Endothelial cell of umbilical vein (primary cell): ENCODE results near the gene ARSB. TPM values are rescaled to one million over a fixed set of nuclear protein-coding genes. Genes with fewer than 3 reads are reported as not detected.

Experiments
- BruUV-seq: library from RNA; stranded (reverse); fragments of 400-500 nt; replicated peaks from 2 replicates; lab custom pipeline; 2021; lab: Mats Ljungman, UMichigan
- CTCF ChIA-PET: fragments of 300-600, 350-600 bp; sonication (Branson Sonifier 250); formaldehyde crosslinking; loops from one replicate; lab custom pipeline; 2021; ENCODE audit warnings: antibody characterized with exemption, inconsistent platforms; lab: Charles Lee
- POLR2A ChIA-PET: fragments of 300-600, 350-600 bp; sonication (Branson Sonifier 250); formaldehyde crosslinking; loops from one replicate; lab custom pipeline; 2021; ENCODE audit warnings: antibody characterized with exemption, inconsistent platforms; lab: Charles Lee
- DNase-seq: peaks from one replicate; pipeline ENCODE4 v3.0.0-alpha.2; 2011; ENCODE audit warnings: low read depth, low spot score
- FAIRE-seq: peaks from 2 replicates; lab custom pipeline; 2011; peaks lifted over from hg19 to GRCh38; lab: Jason Lieb, UNC
- H2AFZ ChIP-seq: 2 replicates; pipeline ENCODE4 v1.6.0; 2012; ENCODE audit warnings: low read depth, low read length, control low read depth, inconsistent platforms
- H3K27ac ChIP-seq: 2 replicates; pipeline ENCODE4 v1.5.1; 2011; ENCODE audit warnings: low read depth, mild to moderate bottlenecking, control low read depth, low read length, moderate library complexity; ENCODE audit not compliant: insufficient read depth
- H3K27me3 ChIP-seq, 2 experiments: 2 replicates each; pipeline versions ENCODE4 v1.6.0 to v1.6.1; 2011; ENCODE audit warnings: low read length in 2 of 2, mixed read lengths in 1 of 2; ENCODE audit not compliant: control insufficient read depth in 2 of 2, insufficient read depth in 2 of 2
- H3K36me3 ChIP-seq, 2 experiments: 2 replicates in 1 of 2; 3 replicates in 1 of 2; pipeline ENCODE4 v1.5.1; 2011; ENCODE audit warnings: low read length in 2 of 2, mild to moderate bottlenecking in 1 of 2, moderate library complexity in 1 of 2; ENCODE audit not compliant: control insufficient read depth in 2 of 2, insufficient read depth in 2 of 2; ENCODE audit errors: extremely low read depth in 1 of 2
- H3K4me1 ChIP-seq: 3 replicates; pipeline ENCODE4 v1.5.1; 2011; ENCODE audit warnings: mild to moderate bottlenecking, low read length; ENCODE audit not compliant: control insufficient read depth, insufficient read depth; ENCODE audit errors: extremely low read depth
- H3K4me2 ChIP-seq: 2 replicates; pipeline ENCODE4 v1.6.1; 2011; ENCODE audit warnings: low read length, control low read depth, mixed read lengths; ENCODE audit not compliant: insufficient read depth
- H3K4me3 ChIP-seq, 3 experiments: fragments of 200-600 bp in 1 of 3; sonication (generic), shearing (Covaris generic) in 1 of 3; replicated peaks in 1 of 3; 2 replicates each; pipeline ENCODE4 v1.5.1; 2011 to 2016; ENCODE audit warnings: control low read depth in 3 of 3, low read length in 3 of 3, mild to moderate bottlenecking in 2 of 3, inconsistent platforms in 1 of 3, low read depth in 1 of 3, moderate library complexity in 1 of 3; ENCODE audit not compliant: insufficient read depth in 1 of 3
- H3K79me2 ChIP-seq: 2 replicates; pipeline ENCODE4 v1.6.0; 2012; ENCODE audit warnings: low read length, inconsistent platforms; ENCODE audit not compliant: control insufficient read depth, insufficient read depth
- H3K9ac ChIP-seq: replicated peaks from 2 replicates; pipeline ENCODE3; 2011; ENCODE audit warnings: low read length, control low read depth; ENCODE audit not compliant: insufficient read depth; ENCODE audit errors: extremely low read depth
- H3K9me1 ChIP-seq: replicated peaks from 3 replicates; pipeline ENCODE4 v1.6.0; 2011; ENCODE audit warnings: mild to moderate bottlenecking, low read length; ENCODE audit not compliant: control insufficient read depth, insufficient read depth; ENCODE audit errors: extremely low read depth
- H3K9me3 ChIP-seq: replicated peaks from 2 replicates; pipeline ENCODE4 v1.5.1; 2012; ENCODE audit warnings: low read length, inconsistent platforms; ENCODE audit not compliant: control insufficient read depth, insufficient read depth
- H4K20me1 ChIP-seq: replicated peaks from 2 replicates; pipeline ENCODE3; 2011; ENCODE audit warnings: mild to moderate bottlenecking, low read length; ENCODE audit not compliant: control insufficient read depth, insufficient read depth; ENCODE audit errors: extremely low read depth
- CTCF ChIP-seq, 2 donors: IDR thresholded peaks; 1 replicate in 1 of 2; 2 replicates in 1 of 2; pipeline ENCODE4 v1.5.1; 2011; ENCODE audit warnings: low read length in 2 of 2, mild to moderate bottlenecking in 2 of 2, moderate library complexity in 2 of 2, control low read depth in 1 of 2, inconsistent platforms in 1 of 2, low read depth in 1 of 2; ENCODE audit not compliant: insufficient read depth in 1 of 2; ENCODE audit errors: extremely low read depth in 1 of 2
- EZH2 ChIP-seq: IDR thresholded peaks from 2 replicates; pipeline ENCODE4 v1.6.1; 2012; ENCODE audit warnings: borderline replicate concordance, low read depth, mild to moderate bottlenecking, moderate library complexity, low read length, inconsistent platforms; ENCODE audit not compliant: severe bottlenecking
- FOS ChIP-seq: IDR thresholded peaks from 2 replicates; pipeline ENCODE4 v1.6.1; 2011; ENCODE audit warnings: mild to moderate bottlenecking, low read length, moderate library complexity, borderline replicate concordance; ENCODE audit not compliant: insufficient read depth
- GATA2 ChIP-seq: IDR thresholded peaks from 2 replicates; pipeline ENCODE4 v1.7.0; 2011; ENCODE audit warnings: low read depth, mild to moderate bottlenecking, moderate library complexity, mixed read lengths, low read length; ENCODE audit not compliant: insufficient read length, insufficient read depth
- JUN ChIP-seq: IDR thresholded peaks from 2 replicates; pipeline ENCODE4 v1.6.1; 2011; ENCODE audit warnings: borderline replicate concordance, low read depth; ENCODE audit not compliant: insufficient read length, insufficient read depth
- MAX ChIP-seq: IDR thresholded peaks from 2 replicates; pipeline ENCODE4 v1.6.1; 2011; ENCODE audit not compliant: insufficient read depth, insufficient read length
- MYC ChIP-seq: IDR thresholded peaks from one replicate; pipeline ENCODE4 v1.6.1; 2011; ENCODE audit warnings: mild to moderate bottlenecking, low read depth, low read length
- POLR2A ChIP-seq: IDR thresholded peaks from 2 replicates; pipeline ENCODE4 v1.6.1; 2012; ENCODE audit warnings: low read depth, mild to moderate bottlenecking, control low read depth, low read length
- POLR2AphosphoS5 ChIP-seq: IDR thresholded peaks from 2 replicates; pipeline ENCODE4 v1.6.1; 2012; ENCODE audit warnings: low read depth, mild to moderate bottlenecking, control low read depth, low read length, moderate library complexity; ENCODE audit not compliant: insufficient read depth
- dilution Hi-C: fragments of 300-500 bp; cut with MboI; formaldehyde crosslinking; loops from one replicate; pipeline ENCODE4 v1.15.0; 2019; ENCODE audit warnings: low sequenced_read_pairs; ENCODE audit not compliant: extremely low pct_ligation_motif_present
- intact Hi-C: fragments of 100-400 bp; cut with micrococcal nuclease; formaldehyde crosslinking; loops from one replicate; pipeline ENCODE4 v1.10.0; 2022
- polyA plus RNA-seq, 4 experiments: library from polyadenylated mRNA; depleted of rRNA in 3 of 4; stranded (reverse) in 3 of 4; unstranded in 1 of 4; fragments of >200 nt; gene quantifications; 2 replicates each; pipeline versions ENCODE4 v1.2.1 to v1.2.3, GENCODE V29; 2011 to 2012; ENCODE audit warnings: missing spikeins in 1 of 4
- total RNA-seq: library from RNA; stranded (reverse); gene quantifications from 2 replicates; pipeline ENCODE4 v1.2.3, GENCODE V29; 2021

Gene ARSB
- total and polyA plus RNA-seq, 2 donors (not counting 3 experiments of a cell fraction or from before 2014, with no cell fraction given): 17.2 to 25.8 TPM

- FAIRE-seq: no peak
- Histone ChIP-seq H2AFZ (no peak overlapping the region), H3K27me3 (no peaks in the 10 kb centered on the region), H3K79me2 (no peaks in the 10 kb centered on the region), H3K4me3 (no peak overlapping the region), H3K27ac (no peak overlapping the region), H3K36me3 (no peaks in the 10 kb centered on the region), H3K9ac (no peak overlapping the region), H3K4me2 (no peak overlapping the region), H3K4me1 (no peaks in the 10 kb centered on the region), H3K9me1 (no peaks in the 10 kb centered on the region), H4K20me1 (no peaks in the 10 kb centered on the region), H3K9me3 (no peaks in the 10 kb centered on the region)
- dilution Hi-C loops (no loop called here), intact Hi-C loops (no loop called here)
- no peak for DNase-seq
- TF ChIP-seq CTCF (IDR thresholded peaks at IDR 0.05; ENCODE audit: extremely low read depth in 1 of 2, insufficient read depth in 1 of 2, low read depth in 1 of 2, low read length in 2 of 2) (no peak), EZH2 (no peak), POLR2AphosphoS5 (no peak), MYC (no peak), FOS (no peak), MAX (no peak), JUN (no peak), GATA2 (no peak), POLR2A (no peak)
- CTCF ChIA-PET: interaction anchor here (1.2 to 2.5 kb wide), 4 partner anchors 8 to 423 kb away, joined by 4 to 15 read pairs (median 6); no protein-coding TSS in a partner anchor
- no TSS peak for BruUV-seq
- POLR2A ChIA-PET: no interaction called here
Measured at GRCh38 chr5:78890667-78891379, 94.3 kb downstream of the ARSB start.
